ENCODE results near the gene TNRC6C. TPM values are rescaled to one million over a fixed set of nuclear protein-coding genes. Genes with fewer than 3 reads are reported as not detected.
A peak's percentile ranks its signal among the peaks of the same experiment; 100 is the strongest.
"Not testable (repeated sequence)": the region's sequence is repeated elsewhere in the genome, so short reads cannot be mapped to it uniquely, and the experiment has no call there.

The TNRC6C gene
- total RNA-seq, 1 donor from 2014 or later: 28.7 TPM

DNA sequence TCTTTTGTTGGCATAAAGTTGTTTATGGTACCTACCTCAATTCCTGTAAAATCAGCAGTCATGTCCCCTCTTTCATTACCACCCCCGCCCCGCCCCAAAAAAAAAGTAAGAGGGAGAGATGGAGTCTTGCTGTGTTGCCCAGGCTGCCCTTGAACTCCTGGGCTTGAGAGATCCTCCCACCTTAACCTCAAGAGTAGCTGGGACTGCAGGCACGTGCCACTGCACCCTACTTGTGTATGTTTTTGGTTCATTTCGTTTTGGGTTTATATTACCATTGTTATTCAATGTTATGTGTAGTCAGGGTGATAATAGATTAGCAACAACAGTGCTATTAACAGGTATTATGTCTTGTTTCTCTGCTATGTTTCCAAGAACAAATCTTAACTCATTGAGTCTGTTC is 15.9 kb downstream of the TNRC6C start:
- no peaks in the 10 kb centered on the region for H3K27me3 Mint-ChIP-seq (ENCODE audit: unreplicated experiment)
- H3K36me3 Mint-ChIP-seq (ENCODE audit: unreplicated experiment): no peaks in the 10 kb centered on the region
- H3K27ac Mint-ChIP-seq (ENCODE audit: unreplicated experiment): no peak overlapping the region
- H3K9me3 Mint-ChIP-seq (ENCODE audit: unreplicated experiment): no peaks in the 10 kb centered on the region
- H3K4me1 Mint-ChIP-seq (ENCODE audit: unreplicated experiment): peaks cover 6% of the 10 kb centered on the region
- DNase-seq (ENCODE audit: extremely low spot score, unreplicated experiment): no peak
- no peak overlapping the region for H3K4me3 Mint-ChIP-seq (ENCODE audit: unreplicated experiment)
- TF ChIP-seq, protein P1, sequence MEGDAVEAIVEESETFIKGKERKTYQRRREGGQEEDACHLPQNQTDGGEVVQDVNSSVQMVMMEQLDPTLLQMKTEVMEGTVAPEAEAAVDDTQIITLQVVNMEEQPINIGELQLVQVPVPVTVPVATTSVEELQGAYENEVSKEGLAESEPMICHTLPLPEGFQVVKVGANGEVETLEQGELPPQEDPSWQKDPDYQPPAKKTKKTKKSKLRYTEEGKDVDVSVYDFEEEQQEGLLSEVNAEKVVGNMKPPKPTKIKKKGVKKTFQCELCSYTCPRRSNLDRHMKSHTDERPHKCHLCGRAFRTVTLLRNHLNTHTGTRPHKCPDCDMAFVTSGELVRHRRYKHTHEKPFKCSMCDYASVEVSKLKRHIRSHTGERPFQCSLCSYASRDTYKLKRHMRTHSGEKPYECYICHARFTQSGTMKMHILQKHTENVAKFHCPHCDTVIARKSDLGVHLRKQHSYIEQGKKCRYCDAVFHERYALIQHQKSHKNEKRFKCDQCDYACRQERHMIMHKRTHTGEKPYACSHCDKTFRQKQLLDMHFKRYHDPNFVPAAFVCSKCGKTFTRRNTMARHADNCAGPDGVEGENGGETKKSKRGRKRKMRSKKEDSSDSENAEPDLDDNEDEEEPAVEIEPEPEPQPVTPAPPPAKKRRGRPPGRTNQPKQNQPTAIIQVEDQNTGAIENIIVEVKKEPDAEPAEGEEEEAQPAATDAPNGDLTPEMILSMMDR (IDR thresholded peaks at IDR 0.05): no peak

DNA sequence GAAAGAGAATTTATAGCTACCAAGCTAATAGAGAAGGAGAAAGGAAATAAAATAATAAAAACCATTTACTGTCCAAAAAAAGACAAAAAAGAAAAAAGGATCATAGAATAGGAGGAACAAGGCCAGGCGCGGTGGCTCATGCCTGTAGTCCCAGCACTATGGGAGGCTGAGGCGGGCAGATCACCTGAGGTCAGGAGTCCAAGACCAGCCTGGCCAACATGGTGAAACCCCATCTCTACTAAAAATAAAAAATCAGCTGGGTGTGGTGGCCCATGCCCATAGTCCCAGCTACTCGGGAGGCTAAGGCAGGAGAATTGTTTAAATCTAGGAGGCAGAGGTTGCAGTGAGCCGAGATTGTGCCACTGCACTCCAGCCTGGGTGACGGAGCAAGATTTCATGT is 23.9 kb downstream of the TNRC6C start:
- not testable (repeated sequence) for H3K27me3 Mint-ChIP-seq (ENCODE audit: unreplicated experiment); DNase-seq (ENCODE audit: extremely low spot score, unreplicated experiment); H3K4me1 Mint-ChIP-seq (ENCODE audit: unreplicated experiment); H3K27ac Mint-ChIP-seq (ENCODE audit: unreplicated experiment); H3K4me3 Mint-ChIP-seq (ENCODE audit: unreplicated experiment); H3K36me3 Mint-ChIP-seq (ENCODE audit: unreplicated experiment); H3K9me3 Mint-ChIP-seq (ENCODE audit: unreplicated experiment)

DNA sequence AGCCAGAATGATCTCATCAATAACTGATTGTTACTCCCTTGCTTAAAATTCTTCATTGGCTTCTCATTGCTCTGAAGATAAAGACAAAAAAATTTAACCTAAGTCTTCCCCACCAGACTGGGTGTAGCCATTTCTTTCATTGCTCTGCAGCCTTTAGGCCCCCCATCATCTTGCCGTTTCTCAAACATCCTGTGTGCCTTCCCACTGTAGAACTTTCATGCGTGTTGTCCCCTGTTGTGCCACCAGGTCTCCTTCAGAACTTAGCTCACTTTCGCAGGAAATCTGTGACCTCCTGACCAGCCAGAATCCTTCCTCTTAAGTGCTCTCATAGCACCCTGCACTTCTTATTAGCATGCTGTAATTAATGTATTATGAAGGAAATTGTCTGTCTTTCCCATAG is 31.8 kb downstream of the TNRC6C start:
- peaks cover 20% of the 10 kb centered on the region for H3K4me1 Mint-ChIP-seq (ENCODE audit: unreplicated experiment)
- no peaks in the 10 kb centered on the region for H3K27me3 Mint-ChIP-seq (ENCODE audit: unreplicated experiment)
- no peak overlapping the region for H3K27ac Mint-ChIP-seq (ENCODE audit: unreplicated experiment)
- H3K36me3 Mint-ChIP-seq (ENCODE audit: unreplicated experiment): no peaks in the 10 kb centered on the region
- TF ChIP-seq, protein P1 (IDR thresholded peaks at IDR 0.05): no peak
- no peak for DNase-seq (ENCODE audit: extremely low spot score, unreplicated experiment)
- no peak overlapping the region for H3K4me3 Mint-ChIP-seq (ENCODE audit: unreplicated experiment)
- no peaks in the 10 kb centered on the region for H3K9me3 Mint-ChIP-seq (ENCODE audit: unreplicated experiment)

DNA sequence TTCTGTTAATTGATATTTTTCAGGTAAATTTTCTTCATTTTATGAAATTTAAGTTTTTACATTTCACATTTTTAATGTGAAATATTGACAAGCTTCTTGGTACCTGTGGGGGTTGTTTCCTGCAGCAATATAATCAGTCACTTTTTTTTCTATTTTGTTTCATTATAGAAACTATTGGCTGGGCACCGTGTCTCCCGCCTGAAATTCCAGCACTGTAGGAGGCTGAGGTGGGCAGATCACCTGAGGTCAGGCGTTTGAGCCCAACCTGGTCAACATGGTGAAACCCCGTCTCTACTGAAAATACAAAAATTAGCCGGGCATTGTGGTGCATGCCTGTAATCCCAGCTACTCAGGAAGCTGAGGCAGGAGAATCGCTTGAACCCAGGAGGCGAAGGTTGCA is 35.2 kb downstream of the TNRC6C start:
- DNase-seq (ENCODE audit: extremely low spot score, unreplicated experiment); H3K9me3 Mint-ChIP-seq (ENCODE audit: unreplicated experiment); H3K4me3 Mint-ChIP-seq (ENCODE audit: unreplicated experiment); H3K27me3 Mint-ChIP-seq (ENCODE audit: unreplicated experiment); H3K27ac Mint-ChIP-seq (ENCODE audit: unreplicated experiment); H3K36me3 Mint-ChIP-seq (ENCODE audit: unreplicated experiment): not testable (repeated sequence)
- H3K4me1 Mint-ChIP-seq (ENCODE audit: unreplicated experiment): peaks cover 23% of the 10 kb centered on the region

DNA sequence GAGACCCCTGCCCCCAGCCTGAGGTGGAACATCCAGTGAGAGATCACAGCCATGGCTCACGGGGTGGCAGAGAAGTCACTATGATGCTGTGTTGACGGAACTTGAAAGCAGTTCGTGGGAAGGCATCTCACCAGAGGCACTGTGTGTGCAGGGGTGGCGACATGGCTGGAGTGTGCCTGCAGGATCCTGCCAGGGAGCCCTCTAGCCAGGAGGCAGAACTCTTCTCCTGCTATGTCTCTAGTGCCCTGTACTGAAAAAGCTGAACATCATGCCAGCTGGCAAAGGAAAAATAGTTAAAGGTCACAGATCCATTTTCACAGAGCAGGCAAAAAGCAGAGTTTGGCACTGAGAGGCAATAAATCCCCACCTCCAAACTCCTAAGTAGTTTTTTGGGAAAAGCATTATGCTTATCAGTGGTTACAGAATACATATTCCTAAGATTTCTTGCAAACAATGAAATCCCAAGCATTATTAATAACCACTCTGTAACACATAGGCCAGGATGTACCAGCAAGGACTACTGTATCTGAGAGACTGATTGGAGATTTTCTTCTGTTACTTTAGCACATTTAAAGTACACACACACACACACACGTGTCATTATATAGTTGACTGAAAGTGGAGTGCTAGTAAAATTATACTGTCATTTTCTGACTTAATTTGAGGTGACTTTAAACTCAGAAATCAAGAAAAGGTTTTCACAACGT is 36.8 kb downstream of the TNRC6C start:
- Mint-ChIP-seq H3K4me1 (ENCODE audit: unreplicated experiment) (peaks cover 29% of the 10 kb centered on the region), H3K9me3 (ENCODE audit: unreplicated experiment) (no peaks in the 10 kb centered on the region), H3K27me3 (ENCODE audit: unreplicated experiment) (no peaks in the 10 kb centered on the region), H3K4me3 (ENCODE audit: unreplicated experiment) (no peak overlapping the region), H3K27ac (ENCODE audit: unreplicated experiment) (peak overlapping the region; percentile 63), H3K36me3 (ENCODE audit: unreplicated experiment) (no peaks in the 10 kb centered on the region)
- TF ChIP-seq, protein P1 (IDR thresholded peaks at IDR 0.05): no peak
- DNase-seq (ENCODE audit: extremely low spot score, unreplicated experiment): no peak

DNA sequence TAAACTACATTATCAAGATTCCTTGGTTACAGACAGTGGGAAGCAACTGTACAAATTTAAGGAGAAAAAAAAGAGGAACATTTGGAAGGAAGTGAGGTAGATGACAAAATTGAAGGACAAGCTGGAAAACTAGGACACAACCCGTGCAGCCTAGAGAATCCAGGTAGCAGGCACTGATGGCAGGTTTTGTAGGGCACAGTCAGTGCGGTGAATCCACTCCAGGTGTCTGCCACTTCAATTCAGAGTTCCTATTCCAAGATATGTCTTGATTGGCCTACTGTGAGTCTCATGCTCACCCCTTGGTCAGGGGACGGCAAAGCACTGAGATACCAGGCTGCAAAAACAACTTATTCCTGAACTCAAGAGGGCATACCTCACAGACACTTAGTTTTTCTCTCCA is 37.8 kb downstream of the TNRC6C start:
- Mint-ChIP-seq H3K27me3 (ENCODE audit: unreplicated experiment) (no peaks in the 10 kb centered on the region), H3K9me3 (ENCODE audit: unreplicated experiment) (no peaks in the 10 kb centered on the region), H3K4me3 (ENCODE audit: unreplicated experiment) (no peak overlapping the region), H3K4me1 (ENCODE audit: unreplicated experiment) (peaks cover 38% of the 10 kb centered on the region), H3K36me3 (ENCODE audit: unreplicated experiment) (no peaks in the 10 kb centered on the region), H3K27ac (ENCODE audit: unreplicated experiment) (no peak overlapping the region)
- DNase-seq (ENCODE audit: extremely low spot score, unreplicated experiment): no peak
- TF ChIP-seq, protein P1 (IDR thresholded peaks at IDR 0.05): no peak
